Fibroblast of lung (primary cell): ENCODE results near the gene DCHS2.

Experiments
- CTCF ChIP-seq, 2 donors: IDR thresholded peaks in 1 of 2; conservative IDR thresholded peaks in 1 of 2; 1 replicate in 1 of 2; 2 replicates in 1 of 2; pipeline ENCODE4 v1.5.1; 2011 to 2012; ENCODE audit warnings: low read length in 2 of 2, control low read depth in 1 of 2, inconsistent platforms in 1 of 2, low read depth in 1 of 2, mild to moderate bottlenecking in 1 of 2
- EZH2 ChIP-seq: IDR thresholded peaks from 2 replicates; pipeline ENCODE4 v1.5.1; 2012; ENCODE audit warnings: low read length, control low read depth, mild to moderate bottlenecking; ENCODE audit errors: missing control alignments

- TF ChIP-seq CTCF (conservative IDR thresholded peaks at IDR 0.05 in 1 of 2, IDR thresholded peaks at IDR 0.05 in 1 of 2; ENCODE audit: low read depth in 1 of 2, low read length in 2 of 2) (no peak), EZH2 (no peak)
Observed at GRCh38 chr4:154390324-154390723, 101.3 kb downstream of the DCHS2 start.
